Neural cell (in vitro differentiated cells): ENCODE results near the gene CFAP210. TPM values are rescaled to one million over a fixed set of nuclear protein-coding genes. Genes with fewer than 3 reads are reported as not detected.
"Not testable (repeated sequence)": the region's sequence is repeated elsewhere in the genome, so short reads cannot be mapped to it uniquely, and the experiment has no call there.

Experiments
- H2AFZ ChIP-seq: fragments of 200-600, 300-800 bp; sonication (generic), shearing (Covaris generic); 2 replicates; pipeline ENCODE4 v1.6.0; 2014; ENCODE audit warnings: low read depth, mild to moderate bottlenecking, antibody characterized with exemption, low read length, moderate library complexity
- H3F3A ChIP-seq: fragments of 200-600 bp; shearing (Covaris generic); 2 replicates; pipeline ENCODE4 v1.6.1; 2016; ENCODE audit warnings: mild to moderate bottlenecking, moderate library complexity, mixed read lengths, antibody characterized with exemption, low read length; ENCODE audit not compliant: insufficient read depth, poor library complexity, severe bottlenecking
- H3K27ac ChIP-seq: fragments of 200-600, 300-800 bp; sonication (generic), shearing (Covaris generic); 2 replicates; pipeline ENCODE4 v1.5.1; 2014; ENCODE audit warnings: mild to moderate bottlenecking, low read length, moderate library complexity
- H3K27me3 ChIP-seq: fragments of 300-800, 200-600 bp; sonication (generic), shearing (Covaris generic); 2 replicates; pipeline ENCODE4 v1.6.0; 2014; ENCODE audit warnings: mild to moderate bottlenecking, low read depth, low read length, moderate library complexity; ENCODE audit not compliant: insufficient read depth
- H3K36me3 ChIP-seq: fragments of 300-800, 200-600 bp; sonication (generic), shearing (Covaris generic); 2 replicates; pipeline ENCODE4 v1.5.1; 2014; ENCODE audit warnings: mild to moderate bottlenecking, antibody characterized with exemption, low read length, moderate library complexity; ENCODE audit not compliant: insufficient read depth
- H3K4me2 ChIP-seq: fragments of 300-800, 200-600 bp; sonication (generic), shearing (Covaris generic); 2 replicates; pipeline ENCODE4 v1.6.0; 2014; ENCODE audit warnings: mild to moderate bottlenecking, low read length
- H3K4me3 ChIP-seq: fragments of 300-800, 200-600 bp; sonication (generic), shearing (Covaris generic); 2 replicates; pipeline ENCODE4 v1.5.1; 2014; ENCODE audit warnings: mild to moderate bottlenecking, low read length, moderate library complexity
- H3K79me2 ChIP-seq: fragments of 200-600 bp; shearing (Covaris generic); replicated peaks from 2 replicates; pipeline ENCODE4 v1.6.0; 2014; ENCODE audit warnings: mild to moderate bottlenecking, low read length, moderate library complexity; ENCODE audit not compliant: insufficient read depth
- H3K9ac ChIP-seq: fragments of 300-800, 200-600 bp; sonication (generic), shearing (Covaris generic); 2 replicates; pipeline ENCODE4 v1.6.1; 2016; ENCODE audit warnings: mild to moderate bottlenecking, low read length, mixed read lengths
- H3K9me2 ChIP-seq: fragments of 200-600 bp; shearing (Covaris generic); 2 replicates; pipeline ENCODE4 v1.6.1; 2016; ENCODE audit warnings: mild to moderate bottlenecking, low read length, mixed read lengths; ENCODE audit not compliant: insufficient read depth
- H3K9me3 ChIP-seq: fragments of 200-600, 300-800 bp; sonication (generic), shearing (Covaris generic); 2 replicates; pipeline ENCODE4 v1.6.1; 2016; ENCODE audit warnings: mild to moderate bottlenecking, mixed run types, low read length, moderate library complexity, mixed read lengths
- H4K20me1 ChIP-seq: fragments of 200-600 bp; shearing (Covaris generic); 2 replicates; pipeline ENCODE4 v1.6.1; 2016; ENCODE audit warnings: mild to moderate bottlenecking, mixed run types; ENCODE audit not compliant: insufficient read depth
- EP300 ChIP-seq: fragments of 450-650 bp; conservative IDR thresholded peaks from 2 replicates; pipeline ENCODE4 v1.6.1; 2014; ENCODE audit warnings: antibody characterized with exemption, mild to moderate bottlenecking, moderate library complexity; ENCODE audit not compliant: poor library complexity, severe bottlenecking
- EZH2 ChIP-seq: fragments of 200-600, 300-800 bp; shearing (Covaris generic), sonication (generic); IDR thresholded peaks from 2 replicates; pipeline ENCODE4 v1.6.1; 2014; ENCODE audit warnings: antibody characterized with exemption, low read length, borderline replicate concordance, mild to moderate bottlenecking; ENCODE audit not compliant: insufficient read depth, poor library complexity, severe bottlenecking
- MXI1 ChIP-seq: fragments of 450-650 bp; conservative IDR thresholded peaks from 2 replicates; pipeline ENCODE4 v1.6.1; 2014; ENCODE audit warnings: antibody characterized with exemption, mild to moderate bottlenecking; ENCODE audit not compliant: poor library complexity, severe bottlenecking
- POLR2AphosphoS5 ChIP-seq: IDR thresholded peaks from 2 replicates; pipeline ENCODE4 v1.6.1; 2012
- RAD21 ChIP-seq: fragments of 450-650 bp; conservative IDR thresholded peaks from 2 replicates; pipeline ENCODE4 v1.6.1; 2014; ENCODE audit warnings: antibody characterized with exemption, mild to moderate bottlenecking, moderate library complexity
- SMC3 ChIP-seq: fragments of 450-650 bp; conservative IDR thresholded peaks from 2 replicates; pipeline ENCODE4 v1.6.1; 2014; ENCODE audit warnings: antibody characterized with exemption, mild to moderate bottlenecking, moderate library complexity; ENCODE audit not compliant: poor library complexity
- TAF1 ChIP-seq: IDR thresholded peaks from 2 replicates; pipeline ENCODE4 v1.6.1; 2012; ENCODE audit warnings: low read depth
- polyA plus RNA-seq: library from polyadenylated mRNA; depleted of rRNA; stranded (reverse); fragments of >200 nt; gene quantifications from 2 replicates; pipeline ENCODE4 v1.2.3, GENCODE V29; 2014
- TF ChIP-seq, protein P1 (sequence below): IDR thresholded peaks from 2 replicates; pipeline ENCODE4 v1.6.1; 2012; ENCODE audit warnings: borderline replicate concordance
- TF ChIP-seq, protein P2 (sequence below): fragments of 450-650 bp; IDR thresholded peaks from 2 replicates; pipeline ENCODE4 v1.5.1; 2014; ENCODE audit warnings: antibody characterized with exemption, mild to moderate bottlenecking, moderate library complexity; ENCODE audit not compliant: poor library complexity, severe bottlenecking

CFAP210 gene
- polyA plus RNA-seq, 1 donor from 2014 or later = 0.20 TPM

DNA sequence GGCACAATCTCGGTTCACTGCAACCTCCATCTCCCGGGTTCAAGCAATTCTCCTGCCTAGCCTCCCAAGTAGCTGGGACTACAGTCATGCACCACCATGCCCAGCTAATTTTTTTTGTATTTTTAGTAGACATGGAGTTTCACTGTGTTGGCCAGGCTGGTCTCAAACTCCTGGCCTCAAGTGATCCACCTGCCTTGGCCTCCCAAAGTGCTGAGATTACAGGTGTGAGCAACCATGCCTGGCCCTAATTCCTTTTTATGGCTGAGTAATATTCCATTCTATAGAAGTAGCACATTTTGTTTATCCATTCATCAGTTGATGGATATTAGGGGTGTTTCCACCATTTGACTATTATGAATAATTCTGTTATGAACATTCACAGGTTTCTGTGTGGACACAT lies 9.5 kb downstream of the CFAP210 start:
- H3F3A ChIP-seq, H3K36me3 ChIP-seq, H3K9ac ChIP-seq, H3K9me2 ChIP-seq, H3K79me2 ChIP-seq, H2AFZ ChIP-seq, H3K27me3 ChIP-seq, H3K9me3 ChIP-seq, H3K27ac ChIP-seq, H4K20me1 ChIP-seq, H3K4me3 ChIP-seq, H3K4me2 ChIP-seq: not testable (repeated sequence)

DNA sequence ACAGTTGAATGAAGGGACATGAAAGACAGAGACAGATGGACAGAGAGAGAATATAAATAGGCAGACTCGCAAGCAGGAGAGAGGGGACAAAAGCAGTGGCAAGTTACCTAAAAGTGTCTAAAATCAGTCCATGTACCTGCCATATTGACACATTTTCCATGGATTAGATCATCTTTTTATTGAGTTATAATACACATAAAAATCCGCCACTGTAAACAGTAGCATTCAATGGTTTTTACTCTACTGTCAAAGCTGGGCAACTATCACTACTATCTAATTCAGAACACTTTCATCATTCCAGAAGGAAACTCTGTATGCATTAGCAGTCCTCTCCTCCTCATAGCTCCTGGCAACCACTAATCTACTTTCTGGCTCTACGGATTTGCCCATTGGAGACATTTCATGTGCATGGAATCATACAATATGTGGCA lies 10.1 kb downstream of the CFAP210 start:
- H4K20me1 ChIP-seq = no peaks in the 10 kb centered on the region
- H3K9me2 ChIP-seq = no peaks in the 10 kb centered on the region
- no peaks in the 10 kb centered on the region for H3F3A ChIP-seq
- no peak overlapping the region for H3K27ac ChIP-seq
- no peak overlapping the region for H3K4me3 ChIP-seq
- no peak overlapping the region for H3K9ac ChIP-seq
- TF ChIP-seq POLR2AphosphoS5 (no peak), TAF1 (no peak), EP300 (no peak), EZH2 (no peak), SMC3 (no peak), RAD21 (no peak), MXI1 (no peak)
- TF ChIP-seq, protein P1, sequence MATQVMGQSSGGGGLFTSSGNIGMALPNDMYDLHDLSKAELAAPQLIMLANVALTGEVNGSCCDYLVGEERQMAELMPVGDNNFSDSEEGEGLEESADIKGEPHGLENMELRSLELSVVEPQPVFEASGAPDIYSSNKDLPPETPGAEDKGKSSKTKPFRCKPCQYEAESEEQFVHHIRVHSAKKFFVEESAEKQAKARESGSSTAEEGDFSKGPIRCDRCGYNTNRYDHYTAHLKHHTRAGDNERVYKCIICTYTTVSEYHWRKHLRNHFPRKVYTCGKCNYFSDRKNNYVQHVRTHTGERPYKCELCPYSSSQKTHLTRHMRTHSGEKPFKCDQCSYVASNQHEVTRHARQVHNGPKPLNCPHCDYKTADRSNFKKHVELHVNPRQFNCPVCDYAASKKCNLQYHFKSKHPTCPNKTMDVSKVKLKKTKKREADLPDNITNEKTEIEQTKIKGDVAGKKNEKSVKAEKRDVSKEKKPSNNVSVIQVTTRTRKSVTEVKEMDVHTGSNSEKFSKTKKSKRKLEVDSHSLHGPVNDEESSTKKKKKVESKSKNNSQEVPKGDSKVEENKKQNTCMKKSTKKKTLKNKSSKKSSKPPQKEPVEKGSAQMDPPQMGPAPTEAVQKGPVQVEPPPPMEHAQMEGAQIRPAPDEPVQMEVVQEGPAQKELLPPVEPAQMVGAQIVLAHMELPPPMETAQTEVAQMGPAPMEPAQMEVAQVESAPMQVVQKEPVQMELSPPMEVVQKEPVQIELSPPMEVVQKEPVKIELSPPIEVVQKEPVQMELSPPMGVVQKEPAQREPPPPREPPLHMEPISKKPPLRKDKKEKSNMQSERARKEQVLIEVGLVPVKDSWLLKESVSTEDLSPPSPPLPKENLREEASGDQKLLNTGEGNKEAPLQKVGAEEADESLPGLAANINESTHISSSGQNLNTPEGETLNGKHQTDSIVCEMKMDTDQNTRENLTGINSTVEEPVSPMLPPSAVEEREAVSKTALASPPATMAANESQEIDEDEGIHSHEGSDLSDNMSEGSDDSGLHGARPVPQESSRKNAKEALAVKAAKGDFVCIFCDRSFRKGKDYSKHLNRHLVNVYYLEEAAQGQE = no peak
- TF ChIP-seq, protein P2, sequence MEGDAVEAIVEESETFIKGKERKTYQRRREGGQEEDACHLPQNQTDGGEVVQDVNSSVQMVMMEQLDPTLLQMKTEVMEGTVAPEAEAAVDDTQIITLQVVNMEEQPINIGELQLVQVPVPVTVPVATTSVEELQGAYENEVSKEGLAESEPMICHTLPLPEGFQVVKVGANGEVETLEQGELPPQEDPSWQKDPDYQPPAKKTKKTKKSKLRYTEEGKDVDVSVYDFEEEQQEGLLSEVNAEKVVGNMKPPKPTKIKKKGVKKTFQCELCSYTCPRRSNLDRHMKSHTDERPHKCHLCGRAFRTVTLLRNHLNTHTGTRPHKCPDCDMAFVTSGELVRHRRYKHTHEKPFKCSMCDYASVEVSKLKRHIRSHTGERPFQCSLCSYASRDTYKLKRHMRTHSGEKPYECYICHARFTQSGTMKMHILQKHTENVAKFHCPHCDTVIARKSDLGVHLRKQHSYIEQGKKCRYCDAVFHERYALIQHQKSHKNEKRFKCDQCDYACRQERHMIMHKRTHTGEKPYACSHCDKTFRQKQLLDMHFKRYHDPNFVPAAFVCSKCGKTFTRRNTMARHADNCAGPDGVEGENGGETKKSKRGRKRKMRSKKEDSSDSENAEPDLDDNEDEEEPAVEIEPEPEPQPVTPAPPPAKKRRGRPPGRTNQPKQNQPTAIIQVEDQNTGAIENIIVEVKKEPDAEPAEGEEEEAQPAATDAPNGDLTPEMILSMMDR = no peak
- H3K36me3 ChIP-seq = no peaks in the 10 kb centered on the region
- no peaks in the 10 kb centered on the region for H3K27me3 ChIP-seq
- no peak overlapping the region for H2AFZ ChIP-seq
- no peaks in the 10 kb centered on the region for H3K9me3 ChIP-seq
- no peak overlapping the region for H3K4me2 ChIP-seq
- H3K79me2 ChIP-seq = no peaks in the 10 kb centered on the region

DNA sequence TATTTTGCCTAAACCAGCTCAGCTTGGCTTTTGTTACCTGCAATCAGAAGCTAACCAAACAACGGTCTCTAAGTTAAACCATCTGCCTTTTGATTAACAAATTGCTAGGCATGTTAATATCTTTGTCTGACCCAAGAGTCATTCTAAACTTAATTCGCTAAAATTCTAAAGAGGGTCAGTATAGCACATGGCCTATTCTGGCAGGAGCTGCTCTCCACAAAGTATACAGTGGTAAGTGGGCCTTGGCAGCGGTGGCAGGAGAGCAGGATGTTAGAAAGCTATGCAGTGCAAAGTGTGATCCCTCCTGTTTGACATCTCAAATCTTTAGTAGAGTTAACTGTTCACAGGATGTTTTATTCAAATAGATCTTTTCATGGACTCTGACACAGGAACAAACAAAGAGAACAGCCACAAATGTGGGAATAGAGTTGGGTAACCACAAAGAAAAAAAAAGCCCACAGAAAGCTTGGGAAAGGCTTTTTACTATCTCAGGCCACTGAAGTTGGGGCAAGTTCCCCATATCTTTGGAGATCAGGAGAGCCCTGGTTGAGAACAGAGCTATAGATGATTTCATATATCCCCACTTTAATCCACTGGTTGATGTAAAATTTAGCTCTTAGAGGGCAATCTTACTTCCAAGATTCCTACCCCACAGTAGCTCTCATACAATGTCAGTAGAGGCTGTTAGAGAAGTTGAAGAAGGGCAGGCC lies 10.6 kb downstream of the CFAP210 start:
- TF ChIP-seq POLR2AphosphoS5 (no peak), MXI1 (no peak), TAF1 (no peak), EP300 (no peak), EZH2 (no peak), RAD21 (no peak)
- TF ChIP-seq, protein P2 = no peak
- Histone ChIP-seq H3K4me2 (no peak overlapping the region), H3K9me2 (no peaks in the 10 kb centered on the region), H3K27ac (no peak overlapping the region), H3K9me3 (no peaks in the 10 kb centered on the region), H2AFZ (no peak overlapping the region), H3K9ac (no peak overlapping the region), H3K4me3 (no peak overlapping the region), H4K20me1 (no peaks in the 10 kb centered on the region), H3K79me2 (no peaks in the 10 kb centered on the region), H3K36me3 (no peaks in the 10 kb centered on the region), H3F3A (no peaks in the 10 kb centered on the region), H3K27me3 (no peaks in the 10 kb centered on the region)
